OCI-LY1 (cell line): ENCODE data around the gene SORD.

Source experiments
- EZH2 ChIP-seq: fragments of 200-600 bp; sonication (generic), shearing (Covaris generic); IDR thresholded peaks from 2 replicates; pipeline ENCODE4 v1.8.0; 2017; ENCODE audit warnings: borderline replicate concordance, mixed run types, mild to moderate bottlenecking, antibody characterized with exemption, low read length, moderate library complexity, mixed read lengths
- TF ChIP-seq, protein P1 (sequence below): fragments of 200-600 bp; sonication (generic), shearing (Covaris generic); IDR thresholded peaks from 2 replicates; pipeline ENCODE4 v1.5.1; 2017; ENCODE audit warnings: mild to moderate bottlenecking, antibody characterized with exemption, low read length, moderate library complexity, mixed read lengths

DNA sequence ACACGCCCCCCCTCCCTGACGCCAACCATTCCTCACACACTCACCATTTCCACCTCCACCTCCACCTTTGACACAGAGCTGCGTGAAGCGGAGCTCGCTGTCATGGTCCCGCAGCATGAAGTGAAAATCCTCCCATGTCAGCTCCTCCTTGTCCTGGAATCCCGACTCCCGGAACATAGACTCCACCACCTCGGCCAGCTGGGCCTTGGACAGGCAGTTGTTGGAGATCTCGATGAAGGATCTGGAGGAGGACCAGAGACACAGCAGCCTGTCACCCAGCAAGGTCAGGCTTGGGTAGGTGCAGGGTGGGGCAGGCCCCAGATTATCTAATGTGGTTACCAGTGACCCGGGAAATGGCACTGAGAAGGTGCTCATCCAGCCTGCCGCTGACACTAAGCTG, 78.8 kb downstream of the SORD start:
- no peak for TF ChIP-seq EZH2
- TF ChIP-seq, protein P1, sequence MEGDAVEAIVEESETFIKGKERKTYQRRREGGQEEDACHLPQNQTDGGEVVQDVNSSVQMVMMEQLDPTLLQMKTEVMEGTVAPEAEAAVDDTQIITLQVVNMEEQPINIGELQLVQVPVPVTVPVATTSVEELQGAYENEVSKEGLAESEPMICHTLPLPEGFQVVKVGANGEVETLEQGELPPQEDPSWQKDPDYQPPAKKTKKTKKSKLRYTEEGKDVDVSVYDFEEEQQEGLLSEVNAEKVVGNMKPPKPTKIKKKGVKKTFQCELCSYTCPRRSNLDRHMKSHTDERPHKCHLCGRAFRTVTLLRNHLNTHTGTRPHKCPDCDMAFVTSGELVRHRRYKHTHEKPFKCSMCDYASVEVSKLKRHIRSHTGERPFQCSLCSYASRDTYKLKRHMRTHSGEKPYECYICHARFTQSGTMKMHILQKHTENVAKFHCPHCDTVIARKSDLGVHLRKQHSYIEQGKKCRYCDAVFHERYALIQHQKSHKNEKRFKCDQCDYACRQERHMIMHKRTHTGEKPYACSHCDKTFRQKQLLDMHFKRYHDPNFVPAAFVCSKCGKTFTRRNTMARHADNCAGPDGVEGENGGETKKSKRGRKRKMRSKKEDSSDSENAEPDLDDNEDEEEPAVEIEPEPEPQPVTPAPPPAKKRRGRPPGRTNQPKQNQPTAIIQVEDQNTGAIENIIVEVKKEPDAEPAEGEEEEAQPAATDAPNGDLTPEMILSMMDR: no peak
